HG03159 (cell line): ENCODE data around the gene SPDYA.
"Not testable (repeated sequence)": the region's sequence is repeated elsewhere in the genome, so short reads cannot be mapped to it uniquely, and the experiment has no call there.

Experiments
- ATAC-seq: cut with Tn5 transposase; IDR thresholded peaks from one replicate; pipeline ENCODE4 v1.9.1; 2021; ENCODE audit warnings: mild to moderate bottlenecking, moderate library complexity; ENCODE audit not compliant: unreplicated experiment

The SPDYA gene

DNA sequence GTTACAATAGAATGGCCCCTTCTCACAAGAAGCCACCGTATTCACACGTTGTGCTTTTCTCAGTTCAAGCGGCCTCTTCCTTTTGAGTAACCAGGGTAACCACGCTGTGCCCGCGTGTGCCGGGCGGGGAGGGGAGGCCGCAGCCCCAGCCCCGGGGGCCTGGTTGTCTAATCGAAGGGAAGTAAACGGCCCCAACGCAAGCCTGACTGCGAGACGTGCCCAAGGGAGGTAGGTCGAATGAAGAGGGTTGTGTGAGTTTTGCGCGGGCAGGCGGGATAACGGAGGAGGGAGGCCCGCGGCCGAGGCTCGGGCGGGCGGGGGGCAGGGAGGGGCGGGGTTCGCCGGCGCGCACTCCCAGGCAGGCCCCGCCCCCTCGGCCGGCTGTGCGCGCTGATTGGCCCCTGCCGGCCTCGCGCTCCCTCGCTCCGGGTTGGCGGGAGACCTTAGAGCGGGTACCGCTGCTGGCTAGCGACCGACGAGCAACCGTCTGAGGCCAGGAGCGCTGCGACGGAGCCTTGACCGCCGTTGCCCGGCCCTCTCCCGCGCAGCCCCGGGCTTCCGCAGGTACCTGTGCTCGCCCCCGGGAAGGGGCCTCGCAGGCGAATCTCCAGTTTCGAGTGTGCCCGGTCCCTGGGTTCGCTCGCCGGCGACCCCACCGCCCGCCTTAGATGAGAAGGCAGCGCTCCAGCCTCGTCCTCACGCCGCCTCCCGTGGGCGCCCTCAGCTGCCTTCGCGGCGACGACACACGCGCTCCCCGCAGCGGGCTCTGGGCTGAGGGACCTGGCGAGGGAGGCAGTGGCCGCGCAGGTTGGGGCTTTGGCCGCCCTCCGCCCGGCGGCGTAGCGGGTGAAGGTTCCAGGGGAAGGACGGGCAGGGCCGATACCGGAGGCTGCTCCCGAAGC lies at the start of gene SPDYA:
Gene SPDYA, plus strand, starts transcription at position 451 of the 902 bp plus-strand sequence. CDS start 5,181 bp downstream, outside the sequence.
- ATAC-seq: peak; percentile 83

- no peak for ATAC-seq
Observed at GRCh38 chr2:28761420-28761819, 49.2 kb upstream of the SPDYA start.

- no peak for ATAC-seq
Observed at GRCh38 chr2:28764909-28765711, 45.5 kb upstream of the SPDYA start.

GRCh38 chr2:28766070-28766469 lies 44.6 kb upstream of the SPDYA start:
- ATAC-seq: no peak

GRCh38 chr2:28767337-28767736 lies 43.3 kb upstream of the SPDYA start:
- no peak for ATAC-seq

GRCh38 chr2:28768422-28768821 lies 42.2 kb upstream of the SPDYA start:
- no peak for ATAC-seq

DNA sequence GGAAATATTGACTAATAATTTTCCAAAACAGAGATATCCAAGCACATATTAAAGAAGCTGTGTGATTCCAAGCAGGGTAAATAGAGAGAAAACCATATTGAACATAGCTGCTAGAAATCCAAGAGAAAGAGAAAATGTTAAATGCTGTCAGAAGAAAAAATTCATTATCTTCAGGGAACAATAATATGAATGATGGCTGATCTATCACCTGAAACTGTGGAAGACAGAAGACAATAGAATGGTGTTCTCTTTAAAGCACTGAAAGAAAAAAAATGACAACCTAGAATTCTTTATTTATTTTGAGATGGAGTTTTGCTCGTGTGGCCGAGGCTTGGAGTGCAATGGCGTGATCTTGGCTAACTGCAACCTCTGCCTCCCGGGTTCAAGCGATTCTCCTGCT lies 41.7 kb upstream of the SPDYA start:
- no peak for ATAC-seq

DNA sequence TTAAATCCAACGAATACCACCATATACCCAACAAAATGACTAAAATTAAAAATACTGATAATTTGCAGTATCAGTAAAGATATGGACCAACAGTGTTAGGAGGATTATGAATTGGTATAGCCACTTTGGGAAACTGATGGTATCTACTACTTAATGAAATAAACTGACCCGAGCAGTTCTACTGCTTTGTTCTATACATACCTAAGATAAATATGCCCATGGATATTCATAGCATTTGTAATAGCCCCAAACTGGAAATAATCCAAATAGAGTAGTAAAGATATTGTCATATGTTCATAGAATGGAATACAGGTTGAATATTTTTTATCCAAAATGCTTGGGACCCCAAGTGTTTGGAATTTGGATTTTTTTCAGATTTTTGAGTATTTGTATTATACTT lies 38.3 kb upstream of the SPDYA start:
- ATAC-seq: no peak

- no peak for ATAC-seq
Observed at GRCh38 chr2:28776471-28776870, 34.2 kb upstream of the SPDYA start.

DNA sequence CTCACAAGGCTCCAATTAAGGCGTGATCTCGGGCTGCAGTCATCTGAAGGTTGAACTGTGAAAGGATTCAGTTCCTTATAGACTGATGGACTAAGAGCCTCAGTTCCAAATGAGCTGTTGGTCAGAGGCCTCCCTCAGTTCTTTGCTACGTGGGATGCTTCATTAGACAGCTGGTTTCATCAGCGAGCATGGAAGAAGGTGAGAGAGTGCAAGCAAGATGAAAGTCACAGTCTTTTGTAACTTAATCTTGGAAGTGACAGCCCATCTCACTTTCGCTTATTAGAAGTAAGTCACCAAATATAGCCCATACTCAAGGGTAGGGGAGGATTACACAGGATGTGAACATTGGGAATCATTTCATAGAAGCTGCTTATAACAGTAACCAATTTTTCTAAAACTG lies 32.2 kb upstream of the SPDYA start:
- ATAC-seq: no peak

GRCh38 chr2:28779001-28779400 lies 31.6 kb upstream of the SPDYA start:
- ATAC-seq: no peak

DNA sequence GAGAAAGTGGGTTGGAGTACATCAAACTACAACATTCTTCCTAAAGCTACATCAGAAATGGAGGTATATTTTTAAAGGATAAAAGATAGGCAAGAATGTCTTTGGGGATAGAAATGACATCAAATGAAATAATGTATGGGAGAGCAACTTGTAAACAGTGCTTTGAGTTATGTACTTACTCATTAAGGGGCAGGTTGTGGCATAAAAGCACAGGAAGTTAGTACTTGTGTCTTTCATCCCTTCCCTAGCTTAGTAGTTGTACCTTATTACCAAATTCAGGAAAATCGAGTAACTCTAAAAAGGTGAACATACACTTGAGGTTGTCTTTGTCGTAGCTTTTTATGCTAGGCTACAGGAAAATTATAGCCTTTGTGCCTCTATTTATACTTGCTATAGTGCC lies 30.1 kb upstream of the SPDYA start:
- ATAC-seq: no peak

DNA sequence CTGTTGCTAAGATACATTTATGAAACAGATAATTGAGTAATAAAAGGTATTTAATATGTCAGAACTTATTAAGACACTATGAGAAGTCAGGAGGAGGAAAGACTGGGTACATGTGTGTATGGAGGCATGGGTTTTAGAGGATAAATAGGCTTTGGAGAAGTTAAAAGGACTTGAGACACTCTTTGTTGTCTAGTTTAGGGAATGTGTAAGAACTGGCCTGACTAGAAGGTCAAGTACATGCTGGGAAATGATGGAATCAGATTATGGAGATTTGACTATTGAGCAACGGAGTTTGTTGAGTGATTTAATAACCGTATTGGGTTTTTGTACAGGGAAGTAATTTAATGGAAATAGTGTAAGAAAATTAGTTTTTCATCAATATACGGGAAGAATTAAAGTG lies 28.2 kb upstream of the SPDYA start:
- ATAC-seq: no peak

DNA sequence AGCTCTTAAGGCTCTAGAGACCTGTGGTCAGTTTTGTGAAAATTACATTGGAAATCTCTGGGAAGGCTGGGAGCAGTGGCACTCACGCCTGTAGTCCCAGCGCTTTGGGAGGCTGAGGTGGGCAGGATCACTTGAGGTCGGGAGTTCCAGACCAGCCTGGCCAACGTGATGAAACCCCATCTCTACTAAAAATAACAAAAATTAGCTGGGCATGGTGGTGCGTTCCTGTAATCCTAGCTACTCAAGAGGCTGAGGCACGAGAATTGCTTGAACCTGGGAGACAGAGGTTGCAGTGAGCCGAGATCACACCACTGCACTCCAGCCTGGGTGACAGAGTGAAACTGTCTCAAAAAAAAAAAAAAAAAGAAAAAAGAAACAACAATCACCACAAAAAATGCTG lies 26.1 kb upstream of the SPDYA start:
- not testable (repeated sequence) for ATAC-seq

- no peak for ATAC-seq
Observed at GRCh38 chr2:28796620-28797019, 14.0 kb upstream of the SPDYA start.

GRCh38 chr2:28801726-28802125 lies 8.9 kb upstream of the SPDYA start:
- no peak for ATAC-seq

- ATAC-seq: no peak
Observed at GRCh38 chr2:28802975-28803429, 7.6 kb upstream of the SPDYA start.

DNA sequence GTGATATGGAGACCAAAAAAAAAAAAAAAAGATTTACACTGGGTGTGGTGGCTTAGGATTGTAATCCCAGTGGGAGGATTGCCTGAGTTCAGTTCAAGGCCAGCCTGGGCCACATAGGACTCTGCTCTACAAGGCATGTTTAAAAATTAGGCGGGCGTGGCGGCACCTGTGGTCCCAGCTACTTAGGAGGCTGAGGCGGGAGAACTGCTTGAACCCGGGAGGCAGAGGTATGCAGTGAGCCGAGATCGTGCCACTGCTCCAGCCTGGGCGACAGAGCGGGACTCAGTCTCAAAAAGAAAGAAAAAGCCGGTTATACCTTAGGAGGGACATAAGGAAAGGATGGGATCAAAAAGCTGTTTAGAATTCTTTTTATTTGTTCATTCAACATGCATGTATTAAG lies 707 bp upstream of the SPDYA start:
- no peak for ATAC-seq

DNA sequence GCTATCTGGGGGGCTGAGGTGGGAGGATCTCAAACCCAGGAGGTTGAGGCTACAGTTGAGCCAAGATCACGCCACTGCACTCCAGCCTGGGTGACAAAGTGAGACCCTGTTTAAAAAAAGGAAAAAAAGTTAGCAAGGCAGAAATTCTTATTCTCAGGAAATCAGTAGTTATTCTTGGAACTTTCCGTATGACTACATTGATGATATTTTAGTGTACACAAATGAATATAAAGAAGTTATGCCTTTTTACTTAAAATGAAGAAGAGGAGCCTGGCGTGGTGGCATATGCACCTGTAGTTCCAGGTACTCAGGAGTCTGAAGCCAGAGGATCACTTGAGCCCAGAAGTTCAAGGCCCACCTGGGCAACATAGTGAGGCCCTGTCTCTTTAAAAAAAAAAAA lies 7.4 kb downstream of the SPDYA start:
- no peak for ATAC-seq

- ATAC-seq: no peak
Observed at GRCh38 chr2:28821295-28821958, 10.8 kb downstream of the SPDYA start.

GRCh38 chr2:28822036-28822435 lies 11.4 kb downstream of the SPDYA start:
- no peak for ATAC-seq
